HEK293T (cell line): ENCODE results near the gene SYTL2.

Source experiments
- CTCF ChIA-PET: fragments of 350-600 bp; formaldehyde crosslinking; extraction: SDS; loops from one replicate; lab custom pipeline; 2021; ENCODE audit warnings: antibody characterized with exemption, inconsistent platforms; lab: Yijun Ruan, JAX
- POLR2A ChIA-PET: fragments of 350-600 bp; formaldehyde crosslinking; extraction: SDS; loops from one replicate; lab custom pipeline; 2020; ENCODE audit warnings: antibody characterized with exemption, inconsistent platforms; lab: Yijun Ruan, JAX
- DNase-seq: peaks from one replicate; pipeline ENCODE4 v3.0.0; 2012; ENCODE audit warnings: mixed read lengths; ENCODE audit errors: extremely low spot score
- ARNT ChIP-seq: fragments of 450-650 bp; IDR thresholded peaks from 2 replicates; pipeline ENCODE4 v1.6.1; 2017; ENCODE audit warnings: mild to moderate bottlenecking
- BHLHE40 ChIP-seq: fragments of 450-650 bp; IDR thresholded peaks from 2 replicates; pipeline ENCODE4 v1.6.1; 2016; ENCODE audit warnings: mild to moderate bottlenecking, moderate library complexity, borderline replicate concordance
- CTBP1 ChIP-seq: fragments of 450-650 bp; IDR thresholded peaks from 2 replicates; pipeline ENCODE4 v1.6.1; 2016; ENCODE audit warnings: borderline replicate concordance
- ELF4 ChIP-seq: fragments of 450-650 bp; IDR thresholded peaks from 2 replicates; pipeline ENCODE4 v1.6.1; 2017; ENCODE audit warnings: antibody characterized with exemption
- FOXA1 ChIP-seq: fragments of 450-650 bp; IDR thresholded peaks from 2 replicates; pipeline ENCODE4 v1.6.1; 2016; ENCODE audit warnings: mild to moderate bottlenecking
- FOXK2 ChIP-seq: fragments of 450-650 bp; IDR thresholded peaks from 2 replicates; pipeline ENCODE4 v1.6.1; 2016; ENCODE audit warnings: mild to moderate bottlenecking
- FOXM1 ChIP-seq: fragments of 450-650 bp; IDR thresholded peaks from 2 replicates; pipeline ENCODE4 v1.6.1; 2017; ENCODE audit warnings: mild to moderate bottlenecking, borderline replicate concordance
- HDGF ChIP-seq: fragments of 450-650 bp; IDR thresholded peaks from 2 replicates; pipeline ENCODE4 v1.6.1; 2017; ENCODE audit warnings: antibody characterized with exemption, borderline replicate concordance
- L3MBTL2 ChIP-seq: fragments of 450-650 bp; conservative IDR thresholded peaks from 2 replicates; pipeline ENCODE4 v1.6.1; 2016; ENCODE audit warnings: mild to moderate bottlenecking
- LEF1 ChIP-seq: fragments of 450-650 bp; IDR thresholded peaks from 2 replicates; pipeline ENCODE4 v1.6.1; 2017; ENCODE audit warnings: mild to moderate bottlenecking, borderline replicate concordance
- NFRKB ChIP-seq: fragments of 450-650 bp; IDR thresholded peaks from 2 replicates; pipeline ENCODE4 v1.6.1; 2016; ENCODE audit warnings: mild to moderate bottlenecking, moderate library complexity
- SP1 ChIP-seq: fragments of 450-650 bp; IDR thresholded peaks from 2 replicates; pipeline ENCODE4 v1.6.1; 2017
- SUZ12 ChIP-seq: fragments of 450-650 bp; IDR thresholded peaks from 2 replicates; pipeline ENCODE4 v1.6.1; 2016; ENCODE audit warnings: mild to moderate bottlenecking
- TARDBP ChIP-seq: fragments of 450-650 bp; IDR thresholded peaks from 2 replicates; pipeline ENCODE4 v1.6.1; 2016
- ZNF384 ChIP-seq: fragments of 450-650 bp; IDR thresholded peaks from 2 replicates; pipeline ENCODE4 v1.6.1; 2016
- TF ChIP-seq, protein P1 (sequence below): fragments of 450-650 bp; IDR thresholded peaks from 2 replicates; pipeline ENCODE4 v1.6.1; 2016

The SYTL2 gene

GRCh38 chr11:85748455-85748891 is 62.5 kb downstream of the SYTL2 start:
- no peak for TF ChIP-seq BHLHE40
- no peak for TF ChIP-seq SUZ12
- no peak for TF ChIP-seq ZNF384
- TF ChIP-seq TARDBP = no peak
- no peak for TF ChIP-seq SP1
- TF ChIP-seq L3MBTL2 = no peak
- no peak for TF ChIP-seq ARNT
- TF ChIP-seq, protein P1, sequence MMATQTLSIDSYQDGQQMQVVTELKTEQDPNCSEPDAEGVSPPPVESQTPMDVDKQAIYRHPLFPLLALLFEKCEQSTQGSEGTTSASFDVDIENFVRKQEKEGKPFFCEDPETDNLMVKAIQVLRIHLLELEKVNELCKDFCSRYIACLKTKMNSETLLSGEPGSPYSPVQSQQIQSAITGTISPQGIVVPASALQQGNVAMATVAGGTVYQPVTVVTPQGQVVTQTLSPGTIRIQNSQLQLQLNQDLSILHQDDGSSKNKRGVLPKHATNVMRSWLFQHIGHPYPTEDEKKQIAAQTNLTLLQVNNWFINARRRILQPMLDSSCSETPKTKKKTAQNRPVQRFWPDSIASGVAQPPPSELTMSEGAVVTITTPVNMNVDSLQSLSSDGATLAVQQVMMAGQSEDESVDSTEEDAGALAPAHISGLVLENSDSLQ = no peak
- TF ChIP-seq NFRKB = no peak
- no peak for TF ChIP-seq FOXA1
- TF ChIP-seq LEF1 = no peak
- no peak for TF ChIP-seq FOXM1
- POLR2A ChIA-PET = no interaction called here
- DNase-seq = no peak
- CTCF ChIA-PET = no interaction called here

DNA sequence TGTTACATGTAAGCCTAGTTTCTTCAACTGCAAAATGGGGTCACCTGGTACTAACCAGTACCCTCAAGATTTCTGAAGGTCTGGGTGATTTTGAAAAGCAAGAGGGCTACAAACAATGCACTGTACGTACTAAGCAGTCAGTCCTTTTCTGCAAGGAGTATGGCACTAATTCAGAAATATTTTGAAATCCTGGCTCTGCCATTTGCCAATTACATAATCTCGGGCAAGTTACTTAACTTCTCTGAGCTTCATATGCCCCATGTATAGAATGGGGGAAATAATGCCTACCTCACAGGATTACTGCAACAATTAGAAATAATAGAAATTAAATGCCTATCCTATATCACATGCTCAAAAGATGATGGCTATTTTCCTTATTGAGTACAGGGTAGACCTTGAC is 64.3 kb downstream of the SYTL2 start:
- TF ChIP-seq ARNT (no peak), FOXK2 (no peak), ZNF384 (no peak), BHLHE40 (no peak), TARDBP (no peak)
- TF ChIP-seq, protein P1 = no peak
- ChIA-PET CTCF (no interaction called here), POLR2A (no interaction called here)
- no peak for DNase-seq

GRCh38 chr11:85745626-85746025 is 65.3 kb downstream of the SYTL2 start:
- DNase-seq = no peak
- CTCF ChIA-PET = no interaction called here
- TF ChIP-seq HDGF (no peak), CTBP1 (no peak), SUZ12 (no peak), ARNT (no peak), ELF4 (no peak), FOXK2 (no peak)
- POLR2A ChIA-PET = no interaction called here

GRCh38 chr11:85742873-85743275 is 68.1 kb downstream of the SYTL2 start:
- CTCF ChIA-PET = no interaction called here
- no peak for TF ChIP-seq HDGF
- no peak for TF ChIP-seq ARNT
- TF ChIP-seq FOXA1 = no peak
- TF ChIP-seq NFRKB = no peak
- no peak for TF ChIP-seq BHLHE40
- TF ChIP-seq ZNF384 = no peak
- TF ChIP-seq L3MBTL2 = no peak
- TF ChIP-seq, protein P1 = no peak
- TF ChIP-seq LEF1 = no peak
- DNase-seq = no peak
- POLR2A ChIA-PET = no interaction called here

DNA sequence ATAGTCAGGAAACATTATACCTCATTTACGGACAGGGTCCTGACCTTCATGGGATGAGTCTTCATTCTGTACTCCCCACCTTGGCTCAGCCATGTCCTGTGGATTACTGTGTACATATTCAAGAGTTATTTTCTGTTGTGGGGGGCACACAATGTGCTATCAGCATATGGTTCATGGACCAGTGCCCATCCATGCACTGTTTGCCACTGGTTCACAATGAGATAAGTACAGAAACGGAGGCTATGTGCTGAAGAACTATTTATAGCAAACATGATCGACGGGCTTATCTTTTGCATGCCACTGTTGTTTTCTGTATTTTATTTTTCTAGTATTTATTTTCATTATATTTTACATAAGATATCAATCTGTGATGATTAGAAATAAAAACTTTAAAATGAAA is 68.6 kb downstream of the SYTL2 start:
- ChIA-PET POLR2A (no interaction called here), CTCF (interaction anchor here (1.2 kb wide), 1 partner anchor 84 kb away, joined by 4 read pairs; no protein-coding TSS in a partner anchor)
- no peak for DNase-seq
- TF ChIP-seq, protein P1 = no peak
- TF ChIP-seq FOXK2 (no peak), HDGF (no peak), FOXM1 (no peak), TARDBP (no peak), NFRKB (no peak), ZNF384 (no peak), ARNT (no peak), L3MBTL2 (no peak), CTBP1 (no peak), SP1 (no peak), LEF1 (no peak), FOXA1 (no peak)

- CTCF ChIA-PET = interaction anchor here (1.2 kb wide), 1 partner anchor 86 kb away, joined by 4 read pairs; no protein-coding TSS in a partner anchor
- POLR2A ChIA-PET = no interaction called here
- no peak for DNase-seq
- no peak for TF ChIP-seq FOXA1
- no peak for TF ChIP-seq FOXM1
- no peak for TF ChIP-seq ARNT
- no peak for TF ChIP-seq HDGF
- no peak for TF ChIP-seq L3MBTL2
- TF ChIP-seq LEF1 = no peak
- TF ChIP-seq CTBP1 = no peak
- no peak for TF ChIP-seq SP1
- TF ChIP-seq ZNF384 = no peak
- no peak for TF ChIP-seq BHLHE40
- no peak for TF ChIP-seq SUZ12
- no peak for TF ChIP-seq TARDBP
- TF ChIP-seq, protein P1 = no peak
- no peak for TF ChIP-seq ELF4
These were observed 70.2 kb downstream of the SYTL2 start for GRCh38 chr11:85740481-85741400.
